HG02763 (cell line): ENCODE measurements around the gene PRAMEF8.
"Not testable (repeated sequence)": the region's sequence is repeated elsewhere in the genome, so short reads cannot be mapped to it uniquely, and the experiment has no call there.

Experiments used
- ATAC-seq: cut with Tn5 transposase; IDR thresholded peaks from one replicate; pipeline ENCODE4 v1.9.1; 2021; ENCODE audit warnings: mild to moderate bottlenecking, moderate library complexity; ENCODE audit not compliant: unreplicated experiment

The PRAMEF8 gene

GRCh38 chr1:13285037-13285436, at the start of gene PRAMEF8:
Gene PRAMEF8 (minus strand): TSS chr1:13285137. CDS start chr1:13284091, 1,046 bp downstream.
- ATAC-seq = not testable (repeated sequence)

- ATAC-seq = not testable (repeated sequence)
Observed at GRCh38 chr1:13315281-13315680, 30.3 kb upstream of the PRAMEF8 start, which contains the start of gene PRAMEF15. Gene PRAMEF15 (plus strand): TSS chr1:13315581. CDS start chr1:13318408, 2,827 bp downstream.

GRCh38 chr1:13303239-13303638, 18.3 kb upstream of the PRAMEF8 start, which contains the start of gene PRAMEF33:
Gene PRAMEF33 (plus strand): TSS chr1:13303539. CDS start chr1:13305955, 2,416 bp downstream.
- ATAC-seq = not testable (repeated sequence)

- ATAC-seq = not testable (repeated sequence)
Observed at GRCh38 chr1:13302197-13302596, 17.3 kb upstream of the PRAMEF8 start.

GRCh38 chr1:13298699-13299098, 13.8 kb upstream of the PRAMEF8 start:
- ATAC-seq = not testable (repeated sequence)

GRCh38 chr1:13297216-13297931, 12.4 kb upstream of the PRAMEF8 start:
- ATAC-seq = not testable (repeated sequence)

- not testable (repeated sequence) for ATAC-seq
Observed at GRCh38 chr1:13289030-13289429, 4.1 kb upstream of the PRAMEF8 start.

- ATAC-seq = not testable (repeated sequence)
Observed at GRCh38 chr1:13279617-13280016, 5.3 kb downstream of the PRAMEF8 start.

- not testable (repeated sequence) for ATAC-seq
Observed at GRCh38 chr1:13277016-13277415, 7.9 kb downstream of the PRAMEF8 start.

GRCh38 chr1:13265124-13265523, 19.8 kb downstream of the PRAMEF8 start:
- not testable (repeated sequence) for ATAC-seq

- ATAC-seq = not testable (repeated sequence)
Observed at GRCh38 chr1:13253898-13254297, 31.0 kb downstream of the PRAMEF8 start, which contains the start of gene PRAMEF5. Gene PRAMEF5 (plus strand): TSS chr1:13254198. CDS start chr1:13259269, 5,071 bp downstream.

GRCh38 chr1:13247122-13247521, 37.8 kb downstream of the PRAMEF8 start:
- not testable (repeated sequence) for ATAC-seq

- ATAC-seq = not testable (repeated sequence)
Observed at GRCh38 chr1:13246554-13246871, 38.4 kb downstream of the PRAMEF8 start.

- not testable (repeated sequence) for ATAC-seq
Observed at GRCh38 chr1:13245841-13246553, 38.9 kb downstream of the PRAMEF8 start.

GRCh38 chr1:13243536-13244263, 41.2 kb downstream of the PRAMEF8 start:
- ATAC-seq = not testable (repeated sequence)

GRCh38 chr1:13239633-13240032, 45.3 kb downstream of the PRAMEF8 start:
- ATAC-seq = not testable (repeated sequence)

GRCh38 chr1:13237572-13237971, 47.4 kb downstream of the PRAMEF8 start:
- not testable (repeated sequence) for ATAC-seq

- ATAC-seq = not testable (repeated sequence)
Observed at GRCh38 chr1:13234057-13234456, 50.9 kb downstream of the PRAMEF8 start.

- ATAC-seq = not testable (repeated sequence)
Observed at GRCh38 chr1:13232056-13232455, 52.9 kb downstream of the PRAMEF8 start.
